NCI-H2227 (cell line): ENCODE data around the gene WWC2.

Experiments used
- DNase-seq: peaks from one replicate; lab custom pipeline; 2025; ENCODE audit not compliant: unreplicated experiment; lab: John Stamatoyannopoulos, UW

Gene WWC2

GRCh38 chr4:183253451-183253850 lies 154.4 kb downstream of the WWC2 start:
- no peak for DNase-seq

GRCh38 chr4:183254162-183254561 lies 155.1 kb downstream of the WWC2 start:
- no peak for DNase-seq

- no peak for DNase-seq
Observed at GRCh38 chr4:183255487-183255886, 156.4 kb downstream of the WWC2 start.

GRCh38 chr4:183256343-183256742 lies 157.3 kb downstream of the WWC2 start:
- no peak for DNase-seq

GRCh38 chr4:183256756-183257385 lies 157.8 kb downstream of the WWC2 start:
- peak; percentile 46 for DNase-seq

GRCh38 chr4:183257808-183258207 lies 158.8 kb downstream of the WWC2 start:
- DNase-seq, result no peak

GRCh38 chr4:183260491-183261151 lies 161.6 kb downstream of the WWC2 start:
- no peak for DNase-seq

- peak; percentile 72 for DNase-seq
Observed at GRCh38 chr4:183261953-183262775, 163.1 kb downstream of the WWC2 start.

GRCh38 chr4:183262776-183263100 lies 163.7 kb downstream of the WWC2 start:
- no peak for DNase-seq

- DNase-seq, result peak; percentile 31
Observed at GRCh38 chr4:183263787-183264386, 164.8 kb downstream of the WWC2 start.

GRCh38 chr4:183264614-183265013 lies 165.6 kb downstream of the WWC2 start:
- no peak for DNase-seq

GRCh38 chr4:183266371-183266770 lies 167.3 kb downstream of the WWC2 start:
- no peak for DNase-seq

- DNase-seq, result no peak
Observed at GRCh38 chr4:183268556-183268955, 169.5 kb downstream of the WWC2 start.

- no peak for DNase-seq
Observed at GRCh38 chr4:183272384-183272783, 173.3 kb downstream of the WWC2 start.

- DNase-seq, result no peak
Observed at GRCh38 chr4:183276106-183276505, 177.0 kb downstream of the WWC2 start.

GRCh38 chr4:183284258-183284785 lies 185.3 kb downstream of the WWC2 start:
- DNase-seq, result no peak

- DNase-seq, result no peak
Observed at GRCh38 chr4:183284965-183285364, 185.9 kb downstream of the WWC2 start.

GRCh38 chr4:183285886-183286285 lies 186.8 kb downstream of the WWC2 start:
- no peak for DNase-seq

GRCh38 chr4:183286590-183287308 lies 187.7 kb downstream of the WWC2 start:
- no peak for DNase-seq

GRCh38 chr4:183287309-183287659 lies 188.2 kb downstream of the WWC2 start:
- no peak for DNase-seq

GRCh38 chr4:183287677-183288076 lies 188.6 kb downstream of the WWC2 start:
- DNase-seq, result no peak
